Measurements from ENCODE around the gene JARID2. TPM values are rescaled to one million over a fixed set of nuclear protein-coding genes. Genes with fewer than 3 reads are reported as not detected.

JARID2 gene
- total and polyA plus RNA-seq, 2 of the 13 experiments (the other 11 are each of a cell fraction or from before 2014, with no cell fraction given): 7.5 to 10.3 TPM

DNA sequence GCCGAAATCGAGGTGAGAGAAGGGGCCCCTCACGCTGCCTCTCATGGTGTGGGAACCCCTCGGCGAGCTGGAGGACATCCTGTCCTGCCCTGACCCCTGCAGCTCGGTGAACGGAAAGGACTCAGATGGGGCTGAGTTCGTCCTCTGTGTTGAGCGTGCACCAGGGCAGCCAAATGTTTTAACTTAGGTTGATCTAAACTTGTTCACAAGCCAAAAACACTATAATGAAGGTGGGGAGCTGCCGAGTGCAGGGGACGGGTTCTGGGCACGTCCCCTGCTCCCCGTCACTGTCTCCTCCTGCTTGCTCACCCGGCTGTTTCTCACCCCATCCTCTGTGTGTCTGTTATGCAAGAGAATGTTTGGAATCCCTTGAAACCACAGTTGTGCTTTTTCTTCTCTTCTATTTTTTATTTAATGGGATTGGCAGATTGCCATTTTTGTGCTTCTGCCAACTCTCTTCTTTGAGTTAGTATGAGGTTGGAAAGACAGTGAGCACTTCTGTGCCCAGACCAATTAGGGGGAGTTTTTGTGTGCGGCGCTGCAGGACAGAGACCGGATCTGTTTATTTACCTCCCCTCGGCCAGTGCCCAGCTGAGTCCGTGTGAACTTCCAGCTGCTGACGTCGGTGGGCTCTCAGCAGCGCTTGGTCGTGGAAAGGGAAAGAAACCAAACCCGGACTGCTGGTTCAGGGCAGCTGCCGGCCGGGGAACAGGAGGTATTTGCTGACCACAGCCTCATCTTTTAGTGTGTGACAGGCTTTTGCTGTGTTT lies 258.9 kb downstream of the JARID2 start (continued):
- TF ChIP-seq ZNF180 (CRISPR knock-in tag; IDR thresholded peaks at IDR 0.05; ENCODE audit: borderline replicate concordance, low read depth) (no peak), TCF7 (IDR thresholded peaks at IDR 0.05; ENCODE audit: low read depth) (no peak), KAT2B (IDR thresholded peaks at IDR 0.05; ENCODE audit: borderline replicate concordance, low read depth, low read length) (no peak), ZNF275 (CRISPR knock-in tag; IDR thresholded peaks at IDR 0.05; ENCODE audit: borderline replicate concordance) (0 out of 2 replicates have a peak, but pooled peaks have one; percentile 20), KLF16 (CRISPR knock-in tag; IDR thresholded peaks at IDR 0.05) (0 out of 4 replicates have a peak, but pooled peaks of 1 of the 2 experiments have one; percentile 49), GRHL1 (CRISPR knock-in tag; conservative IDR thresholded peaks at IDR 0.05) (no peak)

GRCh38 chr6:15505463-15505918 lies 259.6 kb downstream of the JARID2 start:
- H3K9me3 ChIP-seq (ENCODE audit: low read length): no peaks in the 10 kb centered on the region
- H3K4me3 ChIP-seq (replicated peaks in 1 of 3; ENCODE audit: insufficient read depth in 1 of 3, low read depth in 2 of 3, low read length in 3 of 3): peak overlapping the region in 2 of 3 experiments; percentile 24 to 60; a peak in 2 of 6 replicates
- H3K4me2 ChIP-seq (ENCODE audit: low read depth, low read length): peak overlapping the region; percentile 76
- no peaks in the 10 kb centered on the region for H3K79me2 ChIP-seq (ENCODE audit: insufficient read depth, low read length)
- POLR2A ChIA-PET: no interaction called here
- no peaks in the 10 kb centered on the region for H3K27me3 ChIP-seq (ENCODE audit: control insufficient read depth in 1 of 2, insufficient read depth in 2 of 2, low read length in 2 of 2)
- H3K27ac ChIP-seq (ENCODE audit: extremely low read length, insufficient read depth, low read length): peak overlapping the region; percentile 49
- FAIRE-seq (no peak), DNase-seq (ENCODE audit: low spot score) (no peak), ATAC-seq (peak; percentile 40)
- WGBS (ENCODE audit: low lambda C conversion rate): 86% methylated on average over 17 of the region's 18 CpGs
- peaks cover 9% of the 10 kb centered on the region; the same call in 1 of the 2 replicates for H4K20me1 ChIP-seq (ENCODE audit: insufficient read depth, low read length)
- intact Hi-C loops (cut with micrococcal nuclease; ENCODE audit: unreplicated experiment): loop anchor here (2.0 kb wide), 1 partner anchor 115 kb away; no protein-coding TSS in a partner anchor
- BruUV-seq (replicated peaks): no TSS peak
- H2AFZ ChIP-seq (ENCODE audit: low read length): no peak overlapping the region
- H3K9ac ChIP-seq (ENCODE audit: insufficient read depth, low read depth, low read length): peak overlapping the region; percentile 36; the same call in 1 of the 2 replicates
- H3K36me3 ChIP-seq (replicated peaks in 1 of 2; ENCODE audit: control insufficient read depth in 1 of 2, insufficient read depth in 2 of 2, low read length in 2 of 2): peaks cover 16 to 33% of the 10 kb centered on the region in 2 experiments
- in situ Hi-C loops (cut with HindIII; ENCODE audit: extremely low pct_ligation_motif_present, low pct_unique_long_range_greater_than_20kb): no loop called here
- peaks cover 30% of the 10 kb centered on the region for H3K4me1 ChIP-seq (ENCODE audit: insufficient read depth, low read length)
- CTCF ChIA-PET (ENCODE audit: low intra/inter-chr PET ratio, low total read pairs): no interaction called here
- TF ChIP-seq ZNF841 (CRISPR knock-in tag; IDR thresholded peaks at IDR 0.05; ENCODE audit: borderline replicate concordance) (no peak), ZNF232 (CRISPR knock-in tag; IDR thresholded peaks at IDR 0.05; ENCODE audit: borderline replicate concordance) (no peak), ZNF496 (CRISPR knock-in tag; IDR thresholded peaks at IDR 0.05; ENCODE audit: insufficient replicate concordance) (no peak), SUZ12 (IDR thresholded peaks at IDR 0.05; ENCODE audit: low read depth, low read length) (no peak), HMGXB3 (CRISPR knock-in tag; IDR thresholded peaks at IDR 0.05; ENCODE audit: borderline replicate concordance) (no peak)
- TF ChIP-seq, protein P1, sequence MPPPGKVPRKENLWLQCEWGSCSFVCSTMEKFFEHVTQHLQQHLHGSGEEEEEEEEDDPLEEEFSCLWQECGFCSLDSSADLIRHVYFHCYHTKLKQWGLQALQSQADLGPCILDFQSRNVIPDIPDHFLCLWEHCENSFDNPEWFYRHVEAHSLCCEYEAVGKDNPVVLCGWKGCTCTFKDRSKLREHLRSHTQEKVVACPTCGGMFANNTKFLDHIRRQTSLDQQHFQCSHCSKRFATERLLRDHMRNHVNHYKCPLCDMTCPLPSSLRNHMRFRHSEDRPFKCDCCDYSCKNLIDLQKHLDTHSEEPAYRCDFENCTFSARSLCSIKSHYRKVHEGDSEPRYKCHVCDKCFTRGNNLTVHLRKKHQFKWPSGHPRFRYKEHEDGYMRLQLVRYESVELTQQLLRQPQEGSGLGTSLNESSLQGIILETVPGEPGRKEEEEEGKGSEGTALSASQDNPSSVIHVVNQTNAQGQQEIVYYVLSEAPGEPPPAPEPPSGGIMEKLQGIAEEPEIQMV (CRISPR knock-in tag; IDR thresholded peaks at IDR 0.05; ENCODE audit: low read depth): no peak

All from HepG2 (cell line).